Heart right ventricle (tissue), 16 donors: ENCODE data around the gene HIVEP3. TPM values are rescaled to one million over a fixed set of nuclear protein-coding genes. Genes with fewer than 3 reads are reported as not detected.

Source experiments
- ATAC-seq, 8 donors: fragments of 200-7000 bp; cut with Tn5 transposase; one replicate each; pipeline ENCODE4 v1.9.1; 2020; ENCODE audit warnings: mild to moderate bottlenecking in 8 of 8, moderate library complexity in 8 of 8, moderate number of reproducible peaks in 1 of 8
- DNase-seq, 2 donors: peaks; one replicate each; pipeline ENCODE4 v3.0.0-alpha.2; 2020
- H3K27ac ChIP-seq, 10 donors: fragments of 200-600 bp; sonication (generic) in 2 of 10; one replicate each; pipeline versions ENCODE4 v1.5.0 to v1.8.0; 2020 to 2022; ENCODE audit warnings: mild to moderate bottlenecking in 3 of 10
- H3K27me3 ChIP-seq, 7 donors: fragments of 200-600 bp; one replicate each; pipeline ENCODE4 v1.8.0; 2021 to 2022; ENCODE audit warnings: mild to moderate bottlenecking in 2 of 7
- H3K36me3 ChIP-seq, 9 donors: fragments of 200-600 bp; sonication (generic) in 1 of 9; one replicate each; pipeline versions ENCODE4 v1.5.0 to v1.8.0; 2020 to 2022; ENCODE audit warnings: mild to moderate bottlenecking in 2 of 9
- H3K4me1 ChIP-seq, 9 donors: fragments of 200-600 bp; sonication (generic) in 1 of 9; one replicate each; pipeline versions ENCODE4 v1.5.0 to v1.8.0; 2020 to 2022; ENCODE audit warnings: mild to moderate bottlenecking in 4 of 9
- H3K4me3 ChIP-seq, 10 donors: fragments of 200-600 bp; sonication (generic) in 2 of 10; one replicate each; pipeline versions ENCODE4 v1.5.0 to v1.8.0; 2020 to 2022; ENCODE audit warnings: mild to moderate bottlenecking in 7 of 10, moderate library complexity in 2 of 10
- H3K9me3 ChIP-seq, 11 donors: fragments of 200-600 bp in 10 of 11; sonication (generic) in 2 of 11; one replicate each; pipeline versions ENCODE4 v1.5.0 to v1.8.0; 2013 to 2022; ENCODE audit warnings: mild to moderate bottlenecking in 2 of 11, control low read depth in 1 of 11, moderate library complexity in 1 of 11
- CTCF ChIP-seq, 9 donors: fragments of 200-600 bp; sonication (generic) in 2 of 9; IDR thresholded peaks; one replicate each; pipeline versions ENCODE4 v1.5.0 to v1.8.0; 2021 to 2022; ENCODE audit warnings: antibody characterized with exemption in 9 of 9, mild to moderate bottlenecking in 5 of 9, moderate library complexity in 1 of 9
- WGBS, 2 donors: extraction: QIAGEN DNeasy Blood & Tissue Kit; methylation state at CpG; one replicate each; pipeline ENCODE4 v1.1.7; 2013; ENCODE audit warnings: inconsistent platforms in 1 of 2; 5-methylcytosine and 5-hydroxymethylcytosine counted together
- intact Hi-C, 10 donors: fragments of 100-400 bp; cut with DNase I; formaldehyde crosslinking; loops; one replicate each; pipeline versions ENCODE4 v1.11.1 to v1.14.2; 2022
- polyA plus RNA-seq, 2 donors: library from polyadenylated mRNA; stranded (reverse); fragments of 200-250 nt; gene quantifications; one replicate each; pipeline ENCODE4 v1.2.3, GENCODE V29; 2013
- total RNA-seq, 10 donors: library from RNA; stranded (reverse); fragmentation: NEBNext Ultra II Directional in 3 of 10; extraction: Animal tissue kit (Norgen Biotek cat#: 25700) in 3 of 10; gene quantifications; one replicate each; pipeline versions ENCODE4 v1.2.1 to v1.2.4, GENCODE V29; 2021 to 2023
- donor health status: Arrhythmogenic right ventricular cardiomyopathy.
- donor health status: ischemic (EF 13 %, LVEDD 7.1; RV severe dilation, severe dysfunction).
- donor health status: healthy with polysubstance abuse.
- donor health status: DM: no; HTN: yes; CAD: no.
- donor health status: DM: no; HTN: no; CAD: no.
- donor health status: ischemic (EF 25% LVEDD 6.9; RV normal size, moderate dysfunction).
- donor health status: ischemic (EF 25% LVEDD 5.7; RV mildly dilated, moderate dysfunction).
- donor health status: healthy.
- donor health status: DM: yes; HTN: yes; CAD: no.
- donor health status: Ischemic cardiomyopathy.
- donor health status: ischemic (EF 35%, LVEDD 5.7; RV mildly dilated, moderate dysfunction).
- donor health status: nonischemic (EF 11% LVEDD 7.7; RV severe dilation, severe dysfunction).
- donor health status: DM: yes; HTN: yes; CAD: no.
- donor health status: PGD.
- donor health status: ischemic (EF 29% LVEDD 5.4; RV normal size, mild dysfunction).
- donor health status: nonischemic (EF 23%, LVEDD 6.1; RV moderate dilation, normal function).

The HIVEP3 gene
- total and polyA plus RNA-seq, 12 donors = 2.6 to 7.5 (median 5.2) TPM

- Histone ChIP-seq H3K27me3 (no peaks in the 10 kb centered on the region), H3K9me3 (no peaks in the 10 kb centered on the region), H3K27ac (peak overlapping the region in 1 of 10 donors; percentile 29), H3K36me3 (no peaks in the 10 kb centered on the region), H3K4me1 (peaks cover 3 to 58% (median 14%) of the 10 kb centered on the region in 9 donors), H3K4me3 (no peak overlapping the region)
- no peak for TF ChIP-seq CTCF (IDR thresholded peaks at IDR 0.05)
- ATAC-seq (no peak), DNase-seq (no peak)
- intact Hi-C loops = loop anchor here in 2 of 10 donors (10.0 kb wide), 3 partner anchors 109 to 369 kb away; partner anchors contain the start of gene HIVEP3 (in 1 of the 2)
- 85 to 88% methylated on average over 8 of the region's 8 CpGs for WGBS, 2 donors
Observed at GRCh38 chr1:41805771-41806471, 112.8 kb downstream of the HIVEP3 start.

GRCh38 chr1:41804176-41804575 is 114.5 kb downstream of the HIVEP3 start:
- ATAC-seq (no peak), DNase-seq (no peak)
- no peaks in the 10 kb centered on the region for H3K27me3 ChIP-seq
- H3K4me3 ChIP-seq = no peak overlapping the region
- H3K27ac ChIP-seq = peak overlapping the region in 1 of 10 donors; percentile 82
- intact Hi-C loops = loop anchor here in 2 of 10 donors (10.0 kb wide), 3 partner anchors 111 to 371 kb away; partner anchors contain the start of gene HIVEP3 (in 1 of the 2)
- TF ChIP-seq CTCF (IDR thresholded peaks at IDR 0.05) = no peak
- 80 to 84% methylated on average over 5 of the region's 5 CpGs for WGBS, 2 donors
- H3K36me3 ChIP-seq = no peaks in the 10 kb centered on the region
- peaks cover 3 to 64% (median 18%) of the 10 kb centered on the region in 9 donors for H3K4me1 ChIP-seq
- H3K9me3 ChIP-seq = peaks cover 0 to 2% (median 0%) of the 10 kb centered on the region in 11 donors

GRCh38 chr1:41803656-41804055 is 115.1 kb downstream of the HIVEP3 start:
- Histone ChIP-seq H3K4me1 (peaks cover 3 to 64% (median 15%) of the 10 kb centered on the region in 9 donors), H3K36me3 (no peaks in the 10 kb centered on the region), H3K27me3 (no peaks in the 10 kb centered on the region), H3K27ac (peak overlapping the region in 3 of 10 donors; percentile 34 to 82 (median 56)), H3K4me3 (no peak overlapping the region), H3K9me3 (peaks cover 0 to 3% (median 0%) of the 10 kb centered on the region in 11 donors)
- intact Hi-C loops = loop anchor here in 2 of 10 donors (10.0 kb wide), 3 partner anchors 111 to 371 kb away; partner anchors contain the start of gene HIVEP3 (in 1 of the 2)
- 77 to 89% methylated on average over 4 of the region's 4 CpGs for WGBS, 2 donors
- TF ChIP-seq CTCF (IDR thresholded peaks at IDR 0.05) = no peak
- ATAC-seq (peak in 1 of 8 donors; percentile 29), DNase-seq (no peak)

GRCh38 chr1:41802532-41803501 is 115.9 kb downstream of the HIVEP3 start:
- 69 to 75% methylated on average over 4 of the region's 4 CpGs for WGBS, 2 donors
- Histone ChIP-seq H3K27me3 (no peaks in the 10 kb centered on the region), H3K4me1 (peaks cover 3 to 64% (median 11%) of the 10 kb centered on the region in 9 donors), H3K27ac (peak overlapping the region in 3 of 10 donors; percentile 34 to 82 (median 56)), H3K36me3 (no peaks in the 10 kb centered on the region), H3K4me3 (no peak overlapping the region), H3K9me3 (peaks cover 0 to 3% (median 0%) of the 10 kb centered on the region in 11 donors)
- peak; percentile 54 to 80 (median 58) for ATAC-seq
- TF ChIP-seq CTCF (IDR thresholded peaks at IDR 0.05) = no peak
- peak; percentile 53 to 73 for DNase-seq
- intact Hi-C loops = loop anchor here in 2 of 10 donors (10.0 kb wide), 3 partner anchors 112 to 372 kb away; partner anchors contain the start of gene HIVEP3 (in 1 of the 2)
